Gastroesophageal sphincter (tissue), 3 donors: Measurements from ENCODE around the gene BRAT1.

Experiments used
- CTCF ChIP-seq, 4 experiments: fragments of 200-600 bp in 2 of 4; fragments of 450-650 bp in 2 of 4; sonication (generic) in 1 of 4; IDR thresholded peaks; one replicate each; pipeline ENCODE4 v1.5.1; 2017 to 2019; ENCODE audit warnings: antibody characterized with exemption in 4 of 4, mild to moderate bottlenecking in 2 of 4, moderate library complexity in 2 of 4
- EP300 ChIP-seq: sonication (generic); formaldehyde crosslinking; IDR thresholded peaks from one replicate; pipeline ENCODE4 v1.6.1; 2017; ENCODE audit warnings: antibody characterized with exemption, mild to moderate bottlenecking
- POLR2A ChIP-seq, 2 donors: fragments of 450-650 bp; IDR thresholded peaks; one replicate each; pipeline ENCODE4 v1.6.1; 2017; ENCODE audit warnings: antibody characterized with exemption in 2 of 2, mild to moderate bottlenecking in 2 of 2, moderate library complexity in 1 of 2
- POLR2AphosphoS5 ChIP-seq: sonication (generic); formaldehyde crosslinking; IDR thresholded peaks from one replicate; pipeline ENCODE4 v1.6.1; 2017; ENCODE audit warnings: antibody characterized with exemption

- TF ChIP-seq CTCF (IDR thresholded peaks at IDR 0.05) (no peak), POLR2AphosphoS5 (no peak), POLR2A (IDR thresholded peaks at IDR 0.05) (no peak), EP300 (no peak)
Measured at GRCh38 chr7:2568521-2569223, 13.3 kb upstream of the BRAT1 start.
